Lower lobe of right lung (tissue), 2 donors: ENCODE data around the gene CD93. TPM values are rescaled to one million over a fixed set of nuclear protein-coding genes. Genes with fewer than 3 reads are reported as not detected.

ENCODE experiments used
- ATAC-seq, 2 donors: fragments of 200-7000 bp; cut with Tn5 transposase; one replicate each; pipeline ENCODE4 v1.9.1; 2020 to 2022; ENCODE audit warnings: mild to moderate bottlenecking in 2 of 2, moderate library complexity in 2 of 2
- DNase-seq: peaks from one replicate; pipeline ENCODE4 v3.0.0-alpha.2; 2020
- H3K27ac ChIP-seq: fragments of 200-600 bp; one replicate; pipeline ENCODE4 v1.8.0; 2022
- H3K27me3 ChIP-seq: fragments of 200-600 bp; one replicate; pipeline ENCODE4 v1.8.0; 2022; ENCODE audit warnings: low read depth
- H3K36me3 ChIP-seq: fragments of 200-600 bp; one replicate; pipeline ENCODE4 v1.8.0; 2022; ENCODE audit warnings: mild to moderate bottlenecking
- H3K4me1 ChIP-seq: fragments of 200-600 bp; one replicate; pipeline ENCODE4 v1.8.0; 2022
- H3K4me3 ChIP-seq: fragments of 200-600 bp; one replicate; pipeline ENCODE4 v1.8.0; 2022; ENCODE audit warnings: mild to moderate bottlenecking
- H3K9me3 ChIP-seq: fragments of 200-600 bp; one replicate; pipeline ENCODE4 v1.8.0; 2022
- intact Hi-C: fragments of 100-400 bp; cut with DNase I; formaldehyde crosslinking; loops from one replicate; pipeline ENCODE4 v1.11.0; 2022
- total RNA-seq: library from RNA; stranded (reverse); fragmentation: NEBNext Ultra II Directional; extraction: Animal tissue kit (Norgen Biotek cat#: 25700); gene quantifications from one replicate; pipeline ENCODE4 v1.2.1, GENCODE V29; 2021
- TF ChIP-seq, protein P1 (sequence below): fragments of 200-600 bp; IDR thresholded peaks from one replicate; pipeline ENCODE4 v1.8.0; 2022; ENCODE audit warnings: antibody characterized with exemption, mild to moderate bottlenecking
- donor health status: DM: no; HTN: yes; CAD: no; lungs with severe emphysema.

The CD93 gene
- total RNA-seq, 1 donor from 2014 or later = 99.7 TPM

DNA sequence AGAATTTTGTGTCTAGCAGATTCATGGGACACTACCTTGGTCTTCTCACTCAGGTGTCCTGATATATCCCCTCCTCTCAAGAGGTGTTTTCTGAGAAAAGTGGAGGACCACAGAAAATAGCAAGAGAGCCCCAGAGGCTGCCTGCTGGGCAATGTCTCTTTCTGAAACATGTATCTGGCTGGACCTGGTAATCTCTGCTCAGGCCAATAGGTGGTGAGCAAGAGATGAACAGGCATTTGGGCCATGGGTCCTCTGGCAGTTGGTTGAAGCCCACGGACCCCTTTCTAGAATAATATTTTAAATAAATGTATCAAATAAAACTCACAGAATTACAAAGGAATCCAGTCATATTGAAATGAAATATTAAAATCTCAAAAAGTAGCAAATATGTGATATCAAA, 27.9 kb downstream of the CD93 start:
- Histone ChIP-seq H3K27me3 (no peaks in the 10 kb centered on the region), H3K4me1 (peaks cover 33% of the 10 kb centered on the region), H3K36me3 (no peaks in the 10 kb centered on the region), H3K9me3 (peaks cover 5% of the 10 kb centered on the region), H3K4me3 (no peak overlapping the region), H3K27ac (no peak overlapping the region)
- no peak for DNase-seq
- intact Hi-C loops = no loop called here
- no peak for ATAC-seq
- TF ChIP-seq, protein P1, sequence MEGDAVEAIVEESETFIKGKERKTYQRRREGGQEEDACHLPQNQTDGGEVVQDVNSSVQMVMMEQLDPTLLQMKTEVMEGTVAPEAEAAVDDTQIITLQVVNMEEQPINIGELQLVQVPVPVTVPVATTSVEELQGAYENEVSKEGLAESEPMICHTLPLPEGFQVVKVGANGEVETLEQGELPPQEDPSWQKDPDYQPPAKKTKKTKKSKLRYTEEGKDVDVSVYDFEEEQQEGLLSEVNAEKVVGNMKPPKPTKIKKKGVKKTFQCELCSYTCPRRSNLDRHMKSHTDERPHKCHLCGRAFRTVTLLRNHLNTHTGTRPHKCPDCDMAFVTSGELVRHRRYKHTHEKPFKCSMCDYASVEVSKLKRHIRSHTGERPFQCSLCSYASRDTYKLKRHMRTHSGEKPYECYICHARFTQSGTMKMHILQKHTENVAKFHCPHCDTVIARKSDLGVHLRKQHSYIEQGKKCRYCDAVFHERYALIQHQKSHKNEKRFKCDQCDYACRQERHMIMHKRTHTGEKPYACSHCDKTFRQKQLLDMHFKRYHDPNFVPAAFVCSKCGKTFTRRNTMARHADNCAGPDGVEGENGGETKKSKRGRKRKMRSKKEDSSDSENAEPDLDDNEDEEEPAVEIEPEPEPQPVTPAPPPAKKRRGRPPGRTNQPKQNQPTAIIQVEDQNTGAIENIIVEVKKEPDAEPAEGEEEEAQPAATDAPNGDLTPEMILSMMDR = no peak

DNA sequence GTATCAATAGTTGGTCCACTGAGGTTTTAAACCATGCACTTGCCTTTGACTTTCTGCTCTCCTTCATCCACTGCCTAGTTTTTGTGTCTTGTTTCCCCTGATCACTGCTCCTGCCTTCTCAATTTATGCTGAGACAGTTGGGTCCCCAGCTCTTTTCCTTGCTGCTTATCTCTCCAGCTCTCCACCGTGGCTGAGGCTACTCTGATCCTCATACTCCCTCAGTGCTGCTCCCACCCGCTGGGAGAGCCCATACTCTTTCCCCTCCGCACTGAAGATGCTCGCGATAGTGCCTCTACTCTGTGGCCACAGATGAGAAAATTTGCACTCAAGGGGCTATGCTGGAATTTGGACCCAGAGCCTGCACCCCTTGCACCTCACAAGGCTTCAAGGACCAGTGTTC, 33.2 kb downstream of the CD93 start:
- Histone ChIP-seq H3K9me3 (peaks cover 5% of the 10 kb centered on the region), H3K36me3 (no peaks in the 10 kb centered on the region), H3K27me3 (peaks cover 15% of the 10 kb centered on the region), H3K4me1 (peaks cover 35% of the 10 kb centered on the region), H3K27ac (no peak overlapping the region), H3K4me3 (no peak overlapping the region)
- ATAC-seq (no peak), DNase-seq (no peak)
- intact Hi-C loops = no loop called here
- TF ChIP-seq, protein P1 = no peak

DNA sequence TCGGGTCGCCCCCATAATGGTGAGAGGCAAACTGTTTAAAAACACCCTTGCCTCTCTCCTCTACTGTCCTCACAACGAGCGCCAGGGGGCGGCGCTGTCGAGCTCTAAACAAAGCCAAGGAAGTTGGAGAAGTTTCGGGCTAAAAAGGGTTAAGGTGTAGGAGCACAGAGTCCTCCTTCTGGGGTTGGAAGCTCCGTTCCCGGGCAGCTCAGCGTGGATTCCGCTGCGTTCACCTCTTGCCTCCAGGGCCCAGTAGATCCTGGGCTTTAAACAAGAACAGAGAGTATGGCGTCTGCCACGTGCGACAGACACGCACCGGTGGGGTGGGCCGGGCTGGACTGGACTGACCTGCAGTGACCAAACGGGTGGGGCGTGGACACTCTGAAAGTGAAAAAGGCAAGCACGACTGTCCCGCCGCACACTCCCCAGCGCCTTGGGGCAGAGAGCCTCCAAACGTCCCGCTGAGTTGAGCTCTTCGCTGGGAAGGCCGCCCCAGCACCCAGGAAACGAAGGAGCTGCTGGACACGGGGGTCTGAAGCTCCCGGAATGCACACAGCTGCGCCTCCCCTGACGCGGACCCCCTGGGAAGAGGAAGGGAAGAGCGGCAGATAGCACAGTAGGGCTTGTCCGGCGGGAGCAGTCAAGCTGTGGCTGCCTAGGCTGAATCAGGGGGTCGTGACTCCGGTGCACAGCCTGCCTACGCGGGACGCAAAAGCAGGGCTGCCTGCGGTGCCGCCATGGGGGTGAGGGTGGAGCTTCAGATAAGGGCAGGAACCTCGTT, 35.1 kb downstream of the CD93 start:
- TF ChIP-seq, protein P1 = peak; percentile 71
- intact Hi-C loops = no loop called here
- peak; percentile 63 to 76 for ATAC-seq
- Histone ChIP-seq H3K27me3 (peaks cover 25% of the 10 kb centered on the region), H3K36me3 (no peaks in the 10 kb centered on the region), H3K4me3 (peak overlapping the region; percentile 69), H3K27ac (peak overlapping the region; percentile 91), H3K9me3 (no peaks in the 10 kb centered on the region), H3K4me1 (peaks cover 47% of the 10 kb centered on the region)
- DNase-seq = peak; percentile 90

DNA sequence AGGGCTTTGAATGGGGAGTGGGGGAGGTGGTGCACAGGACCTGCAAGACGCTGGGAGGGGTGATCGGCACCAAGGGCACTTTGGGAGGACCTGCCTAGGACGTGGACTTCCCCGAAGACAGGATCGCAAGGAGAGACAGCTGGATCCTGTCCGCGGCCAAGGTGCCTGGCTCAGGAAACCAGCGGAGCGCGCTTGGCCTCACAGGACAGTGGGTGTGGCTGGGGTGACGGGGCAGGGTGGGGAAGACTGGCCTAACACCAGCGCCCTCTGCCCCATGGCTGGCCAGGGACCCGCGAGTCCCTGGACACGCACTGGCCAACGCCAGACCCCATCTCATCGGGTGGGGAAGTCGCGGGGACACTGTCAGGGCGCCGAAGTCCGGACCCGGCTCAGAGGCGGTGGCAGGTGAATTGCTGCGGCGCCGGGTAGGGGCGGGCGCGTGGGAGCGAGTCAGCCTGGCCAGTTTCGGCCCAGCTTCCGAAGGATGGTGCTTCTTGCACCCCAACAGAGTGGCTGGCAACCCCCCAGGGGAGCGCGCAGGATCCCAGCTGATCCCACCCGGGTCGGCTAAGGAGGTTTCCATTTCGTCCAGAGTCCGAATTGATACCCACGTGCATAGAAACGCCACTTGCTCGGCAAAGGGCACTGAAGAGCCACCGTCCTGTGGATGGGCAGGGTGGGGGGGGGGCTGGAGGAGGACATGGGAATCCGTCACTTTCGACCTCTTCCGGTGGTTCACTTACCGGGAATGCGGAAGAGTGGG, 35.9 kb downstream of the CD93 start:
- no peaks in the 10 kb centered on the region for H3K9me3 ChIP-seq
- TF ChIP-seq, protein P1 = no peak
- peaks cover 25% of the 10 kb centered on the region for H3K27me3 ChIP-seq
- no peaks in the 10 kb centered on the region for H3K36me3 ChIP-seq
- intact Hi-C loops = no loop called here
- ATAC-seq (peak; percentile 62 to 67), DNase-seq (peak; percentile 81)
- peaks cover 47% of the 10 kb centered on the region for H3K4me1 ChIP-seq
- H3K27ac ChIP-seq = peak overlapping the region; percentile 91
- peak overlapping the region; percentile 69 for H3K4me3 ChIP-seq

DNA sequence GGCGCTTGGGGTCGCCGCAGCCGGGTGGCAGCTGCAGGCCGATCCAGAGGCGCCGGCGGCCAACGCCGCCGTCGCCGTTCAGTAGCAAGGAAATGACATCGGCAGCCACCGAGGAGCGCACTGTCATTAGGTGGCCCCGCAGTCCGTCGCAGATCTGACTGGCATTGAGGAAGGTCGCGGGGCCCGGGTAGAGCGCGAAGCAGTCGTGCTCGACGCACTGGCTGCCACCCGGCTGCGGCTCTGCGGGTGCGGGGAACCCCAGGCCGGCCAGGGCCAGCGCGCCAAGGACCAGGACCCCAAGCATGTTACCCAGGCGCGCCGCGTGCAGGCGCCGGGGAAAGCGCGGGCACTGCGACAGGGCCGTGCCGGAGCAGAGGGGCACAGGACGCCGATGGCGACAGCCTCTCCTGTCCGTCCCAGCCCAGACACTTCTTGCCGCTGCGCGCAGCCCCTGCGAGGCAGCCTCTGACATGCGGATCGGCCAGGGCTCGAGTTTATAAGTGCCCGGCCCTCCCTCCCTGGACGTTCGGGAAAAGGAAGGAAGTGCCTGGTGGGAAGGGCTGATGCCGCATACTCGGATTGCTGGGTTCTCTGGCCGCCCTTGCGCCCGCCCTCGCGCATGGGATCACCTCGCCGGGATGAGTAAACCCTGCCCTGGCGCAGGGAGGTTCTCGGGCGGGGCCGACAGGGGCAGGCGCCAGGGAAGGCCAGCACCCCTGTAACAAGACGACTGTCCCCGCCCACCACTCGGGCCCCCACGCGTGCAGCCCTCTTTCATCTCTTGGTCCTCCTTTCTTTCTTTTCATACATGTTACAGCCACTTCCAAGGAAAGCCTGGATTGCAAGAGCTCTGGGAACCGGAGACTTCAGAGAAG, 36.7 kb downstream of the CD93 start, which contains the start of gene THBD:
THBD (minus strand) TSS at position 472 of the 875 bp plus-strand sequence; CDS start at position 304, 168 bp downstream.
- Histone ChIP-seq H3K4me1 (peaks cover 47% of the 10 kb centered on the region), H3K36me3 (no peaks in the 10 kb centered on the region), H3K27ac (peak within 1 kb of the TSS; percentile 91), H3K9me3 (no peaks in the 10 kb centered on the region), H3K27me3 (peaks cover 25% of the 10 kb centered on the region), H3K4me3 (peak within 1 kb of the TSS; percentile 69)
- DNase-seq = peak; percentile 88
- peak; percentile 73 to 74 for ATAC-seq
- TF ChIP-seq, protein P1 = no peak
- intact Hi-C loops = no loop called here
